K562 (cell line): ENCODE measurements around the gene TREH. TPM values are rescaled to one million over a fixed set of nuclear protein-coding genes. Genes with fewer than 3 reads are reported as not detected.
"Not testable (repeated sequence)": the region's sequence is repeated elsewhere in the genome, so short reads cannot be mapped to it uniquely, and the experiment has no call there.

Experiments used
- ATAC-seq: fragments of 200-7000 bp; cut with Tn5 transposase; 3 replicates; pipeline ENCODE4 v1.9.1; 2020; ENCODE audit warnings: moderate library complexity
- BruUV-seq: library from RNA; stranded (reverse); fragments of 400-500 nt; replicated peaks from 2 replicates; lab custom pipeline; 2021; lab: Mats Ljungman, UMichigan
- CTCF ChIA-PET: fragments of 300-600 bp; formaldehyde crosslinking; extraction: SDS; loops from one replicate; lab custom pipeline; 2021; ENCODE audit warnings: low intra/inter-chr PET ratio; lab: Yijun Ruan, JAX
- POLR2A ChIA-PET: fragments of 300-600, 350-650 bp; sonication (Branson Sonifier 250); formaldehyde crosslinking; extraction: SDS; loops from one replicate; lab custom pipeline; 2021; ENCODE audit warnings: antibody characterized with exemption, inconsistent platforms; lab: Yijun Ruan, JAX
- DNase-seq, 4 experiments: peaks; one replicate each; pipeline versions ENCODE4 v3.0.0 to v3.0.0-alpha.2; 2011 to 2018; ENCODE audit warnings: low spot score in 3 of 4, mixed read lengths in 3 of 4; ENCODE audit errors: extremely low read depth in 1 of 4
- FAIRE-seq: peaks from 2 replicates; lab custom pipeline; 2011; peaks lifted over from hg19 to GRCh38; lab: Jason Lieb, UNC
- H2AFZ ChIP-seq: 2 replicates; pipeline ENCODE4 v1.6.0; 2011; ENCODE audit warnings: low read depth, low read length, control low read depth, inconsistent platforms
- H3K27ac ChIP-seq: fragments of 200-600 bp; 3 replicates; pipeline ENCODE4 v1.8.0; 2011; ENCODE audit warnings: low read depth, mild to moderate bottlenecking, control low read depth, inconsistent platforms, low read length, moderate library complexity, mixed read lengths; ENCODE audit errors: extremely low read depth
- H3K27me3 ChIP-seq, 2 experiments: fragments of 300-600 bp in 1 of 2; 2 replicates in 1 of 2; 3 replicates in 1 of 2; pipeline versions ENCODE4 v1.6.0 to v1.8.0; 2011; ENCODE audit warnings: inconsistent platforms in 2 of 2, low read length in 2 of 2, mild to moderate bottlenecking in 1 of 2, mixed read lengths in 1 of 2, moderate library complexity in 1 of 2; ENCODE audit not compliant: control insufficient read depth in 2 of 2, insufficient read depth in 2 of 2
- H3K36me3 ChIP-seq: fragments of 300-600 bp; 3 replicates; pipeline ENCODE4 v1.8.0; 2011; ENCODE audit warnings: mild to moderate bottlenecking, low read length, inconsistent platforms; ENCODE audit not compliant: control insufficient read depth, insufficient read depth
- H3K4me1 ChIP-seq, 2 experiments: fragments of 200-600 bp in 1 of 2; replicated peaks in 1 of 2; 2 replicates in 1 of 2; 3 replicates in 1 of 2; pipeline versions ENCODE4 v1.5.1 to v1.8.0; 2011; ENCODE audit warnings: inconsistent platforms in 2 of 2, low read length in 2 of 2, mild to moderate bottlenecking in 1 of 2, mixed read lengths in 1 of 2, moderate library complexity in 1 of 2; ENCODE audit not compliant: control insufficient read depth in 2 of 2, insufficient read depth in 2 of 2
- H3K4me2 ChIP-seq: 2 replicates; pipeline ENCODE4 v1.6.1; 2011; ENCODE audit warnings: low read length, control low read depth, inconsistent platforms, mixed read lengths; ENCODE audit not compliant: insufficient read depth
- H3K4me3 ChIP-seq: fragments of 200-600 bp; sonication (generic), shearing (Covaris generic); 2 replicates; pipeline ENCODE4 v1.5.1; 2016; ENCODE audit warnings: control low read depth, inconsistent platforms
- H3K79me2 ChIP-seq: fragments of 200-600 bp; 3 replicates; pipeline ENCODE4 v1.8.0; 2011; ENCODE audit warnings: low read length, inconsistent platforms; ENCODE audit not compliant: control insufficient read depth, insufficient read depth
- H3K9ac ChIP-seq, 2 experiments: 2 replicates each; pipeline versions ENCODE4 v1.6.0 to v1.6.1; 2011; ENCODE audit warnings: low read depth in 2 of 2, low read length in 2 of 2, control low read depth in 1 of 2, inconsistent platforms in 1 of 2, mild to moderate bottlenecking in 1 of 2, mixed read lengths in 1 of 2; ENCODE audit not compliant: insufficient read depth in 1 of 2
- H3K9me1 ChIP-seq: one replicate; pipeline ENCODE4 v1.6.0; 2011; ENCODE audit warnings: inconsistent platforms, mild to moderate bottlenecking, low read length, moderate library complexity; ENCODE audit not compliant: control insufficient read depth, insufficient read depth
- H3K9me3 ChIP-seq: replicated peaks from 2 replicates; pipeline ENCODE4 v1.5.1; 2011; ENCODE audit warnings: low read depth, low read length, inconsistent platforms; ENCODE audit not compliant: control insufficient read depth, insufficient read depth
- H4K20me1 ChIP-seq: replicated peaks from 2 replicates; pipeline ENCODE4 v1.6.1; 2011; ENCODE audit warnings: low read length, inconsistent platforms, mixed read lengths; ENCODE audit not compliant: control insufficient read depth, insufficient read depth
- CEBPZ ChIP-seq: fragments of 150-350 bp; IDR thresholded peaks from 2 replicates; pipeline ENCODE4 v1.6.1; 2014; ENCODE audit warnings: low read depth, mild to moderate bottlenecking, low read length, borderline replicate concordance
- CTCFL ChIP-seq: IDR thresholded peaks from 2 replicates; pipeline ENCODE4 v1.6.1; 2011; ENCODE audit warnings: borderline replicate concordance, low read depth, mild to moderate bottlenecking, moderate library complexity, low read length; ENCODE audit not compliant: insufficient read depth, poor library complexity, severe bottlenecking
- EP300 ChIP-seq: IDR thresholded peaks from 2 replicates; pipeline ENCODE4 v1.6.1; 2012; ENCODE audit warnings: low read length, improper control_type of control experiment
- PTTG1 ChIP-seq: fragments of 450-650 bp; IDR thresholded peaks from 2 replicates; pipeline ENCODE4 v1.6.1; 2016; ENCODE audit warnings: low read depth, mild to moderate bottlenecking, missing genetic modification characterization, missing compliant biosample characterization
- TFAP4 ChIP-seq: sonication (generic); formaldehyde crosslinking; IDR thresholded peaks from 2 replicates; pipeline ENCODE4 v1.8.0; 2022; ENCODE audit warnings: missing genetic modification reagents, mild to moderate bottlenecking, moderate library complexity, borderline replicate concordance
- ZBTB17 ChIP-seq: fragments of 450-650 bp; formaldehyde crosslinking; IDR thresholded peaks from 2 replicates; pipeline ENCODE4 v1.4.0; 2020; ENCODE audit warnings: mild to moderate bottlenecking
- ZBTB8A ChIP-seq: fragments of 450-650 bp; IDR thresholded peaks from 2 replicates; pipeline ENCODE4 v1.6.1; 2018; ENCODE audit warnings: mild to moderate bottlenecking, moderate library complexity; ENCODE audit not compliant: partially characterized antibody
- WGBS: fragments of 100-300 bp; shearing (Covaris generic); methylation state at CpG from one replicate; pipeline ENCODE4 v1.1.6; 2016; ENCODE audit warnings: low coverage, mixed read lengths; ENCODE audit not compliant: insufficient coverage; ENCODE audit errors: missing lambda C conversion rate; 5-methylcytosine and 5-hydroxymethylcytosine counted together
- in situ Hi-C: fragments of 300-500 bp; cut with MboI; formaldehyde crosslinking; loops from 4 replicates; pipeline ENCODE4 v1.15.0; 2018; ENCODE audit warnings: inconsistent platforms, mixed read lengths
- intact Hi-C: fragments of 100-400 bp; cut with micrococcal nuclease; formaldehyde crosslinking; loops from 2 replicates; pipeline ENCODE4 v1.14.2; 2022
- polyA plus RNA-seq, 8 experiments: library from polyadenylated mRNA; depleted of rRNA in 4 of 8; stranded (reverse) in 5 of 8; unstranded in 3 of 8; fragments of >200 nt; fragmentation: Nextera tagmentation in 2 of 8; fragmentation: Illumina TruSeq in 1 of 8; extraction: Ambion mirVana in 2 of 8; extraction: Trizol in 1 of 8; gene quantifications; 2 replicates each; pipeline versions ENCODE4 v1.2.1 to v1.2.3, GENCODE V29; 2011 to 2014; ENCODE audit warnings: inconsistent platforms in 1 of 8, missing spikeins in 1 of 8
- total RNA-seq, 7 experiments: library from RNA; depleted of rRNA in 6 of 7; stranded (reverse); fragments of >200 nt in 6 of 7; fragmentation: Illumina TruSeq in 2 of 7; extraction: Trizol in 2 of 7; gene quantifications; 2 replicates each; pipeline versions ENCODE4 v1.2.1 to v1.2.3, GENCODE V29; 2011 to 2021; ENCODE audit warnings: low replicate concordance in 1 of 7

TREH gene
- total and polyA plus RNA-seq, 9 of the 15 experiments (the other 6 are each of a cell fraction or from before 2014, with no cell fraction given) = 0.09 to 0.20 (median 0.11) TPM; not detected in 6

- TF ChIP-seq TFAP4 (CRISPR knock-in tag) = peak; percentile 16; the same call in 1 of the 2 replicates
- ATAC-seq = peak; percentile 4; the same call in 2 of the 3 replicates
- WGBS = 30% methylated on average over 4 of the region's 5 CpGs
- H3K27ac ChIP-seq, BruUV-seq, H3K36me3 ChIP-seq, DNase-seq, H3K79me2 ChIP-seq, intact Hi-C loops, H3K4me3 ChIP-seq, H4K20me1 ChIP-seq, H3K9me1 ChIP-seq, H3K9me3 ChIP-seq, H2AFZ ChIP-seq, H3K27me3 ChIP-seq, FAIRE-seq, in situ Hi-C loops, H3K4me2 ChIP-seq, CTCF ChIA-PET: not testable (repeated sequence)
- POLR2A ChIA-PET = interaction anchor here (1.7 kb wide), 1 partner anchor 32 kb away, joined by 7 read pairs; no protein-coding TSS in a partner anchor
- peak overlapping the region in 1 of 2 experiments; percentile 71; a peak in 1 of 4 replicates for H3K9ac ChIP-seq
- H3K4me1 ChIP-seq = peaks cover 24 to 26% of the 10 kb centered on the region in 2 experiments
These were observed 35.0 kb upstream of the TREH start for GRCh38 chr11:118714416-118714815.

GRCh38 chr11:118708296-118708695 lies 28.8 kb upstream of the TREH start:
- ATAC-seq (no peak; the same call in 2 of the 3 replicates), FAIRE-seq (peak; percentile 58), DNase-seq (peak in 2 of 4 experiments; percentile 4 to 55)
- H3K9ac ChIP-seq = peak overlapping the region in 1 of 2 experiments; percentile 1; a peak in 1 of 4 replicates
- POLR2A ChIA-PET = no interaction called here
- no peaks in the 10 kb centered on the region for H3K79me2 ChIP-seq
- peak overlapping the region; percentile 65 for H2AFZ ChIP-seq
- H3K4me2 ChIP-seq = peak overlapping the region; percentile 24; the same call in 1 of the 2 replicates
- H4K20me1 ChIP-seq = no peaks in the 10 kb centered on the region
- BruUV-seq = no TSS peak
- in situ Hi-C loops (no loop called here), intact Hi-C loops (no loop called here)
- no peaks in the 10 kb centered on the region for H3K27me3 ChIP-seq
- H3K4me1 ChIP-seq = peaks cover 10 to 13% of the 10 kb centered on the region in 2 experiments; a peak in 3 of 5 replicates
- no peak overlapping the region for H3K27ac ChIP-seq
- no peaks in the 10 kb centered on the region for H3K9me3 ChIP-seq
- 12% methylated on average over 6 of the region's 6 CpGs for WGBS
- CTCF ChIA-PET = no interaction called here
- H3K9me1 ChIP-seq = no peaks in the 10 kb centered on the region
- no peak overlapping the region for H3K4me3 ChIP-seq
- no peaks in the 10 kb centered on the region for H3K36me3 ChIP-seq
- TF ChIP-seq PTTG1 (tag) = peak; percentile 71
- peak; percentile 74; the same call in 1 of the 2 replicates for TF ChIP-seq ZBTB17 (CRISPR knock-in tag)
- no peak for TF ChIP-seq CTCFL
- TF ChIP-seq EP300 = peak; percentile 7; the same call in 1 of the 2 replicates
- TF ChIP-seq CEBPZ = no peak
- no peak for TF ChIP-seq ZBTB8A
